Measurements from ENCODE around the gene RNF213.

DNA sequence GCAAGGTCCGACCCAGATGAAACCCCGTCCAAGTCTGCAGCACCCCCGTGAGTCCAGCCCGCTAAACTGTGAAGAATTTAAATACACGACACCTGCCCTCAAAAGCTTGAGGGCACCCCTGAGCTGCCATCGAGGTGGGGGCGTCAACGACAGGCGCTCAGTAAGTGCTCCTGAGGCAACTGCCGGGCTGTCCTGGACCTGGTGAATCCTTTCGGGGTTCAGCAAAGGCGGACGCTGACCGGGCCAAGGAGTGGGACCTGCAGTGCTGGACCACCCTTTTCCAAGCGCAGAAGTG is 153.8 kb downstream of the RNF213 start:
- no peak for TF ChIP-seq CTCF (optimal IDR thresholded peaks at IDR 0.05 in 1 of 3, IDR thresholded peaks at IDR 0.05 in 1 of 3, conservative IDR thresholded peaks at IDR 0.05 in 1 of 3; ENCODE audit: extremely low read depth in 1 of 3, insufficient read depth in 2 of 3, low read length in 3 of 3)
- no peak for TF ChIP-seq EZH2 (IDR thresholded peaks at IDR 0.05; ENCODE audit: low read length)

All from keratinocyte (primary cell).